A549 (cell line): ENCODE data around the gene AGXT. TPM values are rescaled to one million over a fixed set of nuclear protein-coding genes. Genes with fewer than 3 reads are reported as not detected.

Experiments
- ATAC-seq, 2 experiments: fragments of 200-7000 bp in 1 of 2; fragments of >200 bp in 1 of 2; cut with Nextera tagmentation in 1 of 2; cut with Tn5 transposase in 1 of 2; 3 replicates each; pipeline versions ENCODE4 v1.8.0 to v1.9.1; 2018 to 2020; ENCODE audit warnings: mild to moderate bottlenecking in 1 of 2, moderate library complexity in 1 of 2
- CTCF ChIA-PET: fragments of 300-600 bp; sonication (Branson Sonifier 250); formaldehyde crosslinking; extraction: SDS; loops from one replicate; lab custom pipeline; 2021; ENCODE audit warnings: antibody characterized with exemption, inconsistent platforms; lab: Yijun Ruan, JAX
- POLR2A ChIA-PET: fragments of 350-600 bp; formaldehyde crosslinking; extraction: SDS; loops from one replicate; lab custom pipeline; 2021; ENCODE audit warnings: antibody characterized with exemption, inconsistent platforms; lab: Yijun Ruan, JAX
- DNase-seq, 2 experiments: peaks; one replicate each; pipeline versions ENCODE4 v3.0.0 to v3.0.0-alpha.2; 2011 to 2016; ENCODE audit warnings: low read depth in 1 of 2, low spot score in 1 of 2
- FAIRE-seq: peaks from 2 replicates; lab custom pipeline; 2011; peaks lifted over from hg19 to GRCh38; lab: Jason Lieb, UNC
- H3K27ac ChIP-seq, 2 experiments: fragments of >200 bp; sonication (Bioruptor Twin); formaldehyde crosslinking; 3 replicates each; pipeline ENCODE4 v1.5.1; 2016 to 2017
- H3K4me1 ChIP-seq: fragments of >200 bp; sonication (Bioruptor Twin); formaldehyde crosslinking; 3 replicates; pipeline ENCODE4 v1.6.1; 2016
- H3K4me2 ChIP-seq: fragments of >200 bp; sonication (Bioruptor Twin); formaldehyde crosslinking; 3 replicates; pipeline ENCODE4 v1.6.1; 2016
- H3K4me3 ChIP-seq: fragments of >200 bp; sonication (Bioruptor Twin); formaldehyde crosslinking; 3 replicates; pipeline ENCODE4 v1.5.1; 2016
- H3K9me3 ChIP-seq: fragments of >200 bp; sonication (Bioruptor Twin); formaldehyde crosslinking; 3 replicates; pipeline ENCODE4 v1.6.1; 2016
- BHLHE40 ChIP-seq: IDR thresholded peaks from 2 replicates; pipeline ENCODE4 v1.6.1; 2012; ENCODE audit warnings: low read depth, low read length, inconsistent platforms
- EP300 ChIP-seq, 2 experiments: fragments of >200 bp; sonication (Bioruptor Twin); formaldehyde crosslinking; IDR thresholded peaks; 2 replicates in 1 of 2; 3 replicates in 1 of 2; pipeline ENCODE4 v1.6.1; 2016 to 2017
- ESRRA ChIP-seq: fragments of 150-350 bp; IDR thresholded peaks from 2 replicates; pipeline ENCODE4 v1.6.1; 2014; ENCODE audit warnings: mild to moderate bottlenecking, low read length, borderline replicate concordance
- FOSB ChIP-seq: fragments of 250-450 bp; sonication (Bioruptor Pico); IDR thresholded peaks from 2 replicates; pipeline ENCODE4 v1.5.0; 2020; ENCODE audit warnings: mild to moderate bottlenecking, moderate library complexity
- GATA3 ChIP-seq: IDR thresholded peaks from 2 replicates; pipeline ENCODE4 v1.6.1; 2012; ENCODE audit warnings: borderline replicate concordance
- HEYL ChIP-seq: fragments of 250-450 bp; sonication (Bioruptor Pico); IDR thresholded peaks from 2 replicates; pipeline ENCODE4 v1.8.0; 2021; ENCODE audit warnings: mild to moderate bottlenecking, moderate library complexity
- HOXB13 ChIP-seq: fragments of 250-450 bp; sonication (Bioruptor Pico); IDR thresholded peaks from 2 replicates; pipeline ENCODE4 v1.5.0; 2020; ENCODE audit warnings: low read depth, mild to moderate bottlenecking, moderate library complexity
- JUNB ChIP-seq: fragments of >200 bp; sonication (Bioruptor Twin); formaldehyde crosslinking; IDR thresholded peaks from 2 replicates; pipeline ENCODE4 v1.6.1; 2016
- NFE2L2 ChIP-seq: fragments of 150-350 bp; conservative IDR thresholded peaks from 2 replicates; pipeline ENCODE4 v1.6.1; 2014; ENCODE audit warnings: low read length
- PHF8 ChIP-seq: fragments of 200-600 bp; sonication (generic); IDR thresholded peaks from 2 replicates; pipeline ENCODE4 v1.6.1; 2016; ENCODE audit warnings: low read depth, mild to moderate bottlenecking, antibody characterized with exemption, moderate library complexity, borderline replicate concordance
- SMC3 ChIP-seq: fragments of >200 bp; sonication (Bioruptor Twin); formaldehyde crosslinking; IDR thresholded peaks from 3 replicates; pipeline ENCODE4 v1.6.1; 2018; ENCODE audit warnings: inconsistent platforms
- ZC3H11A ChIP-seq: fragments of 450-650 bp; IDR thresholded peaks from 2 replicates; pipeline ENCODE4 v1.6.1; 2014; ENCODE audit warnings: antibody characterized with exemption, mild to moderate bottlenecking
- ZFP36 ChIP-seq: fragments of 450-650 bp; IDR thresholded peaks from 2 replicates; pipeline ENCODE4 v1.6.1; 2014; ENCODE audit warnings: borderline replicate concordance; ENCODE audit not compliant: partially characterized antibody
- ZNF302 ChIP-seq: fragments of 250-450 bp; sonication (Bioruptor Pico); IDR thresholded peaks from 2 replicates; pipeline ENCODE4 v1.9.0; 2021; ENCODE audit warnings: inconsistent platforms, mild to moderate bottlenecking, moderate library complexity
- WGBS: methylation state at CpG from one replicate; pipeline ENCODE4 v1.1.6; 2017; ENCODE audit errors: missing lambda C conversion rate; 5-methylcytosine and 5-hydroxymethylcytosine counted together
- polyA plus RNA-seq, 4 experiments: library from polyadenylated mRNA; depleted of rRNA in 3 of 4; stranded (reverse); fragments of >200 nt; fragmentation: RNase III in 1 of 4; extraction: RNeasy Plus Mini Kit Qiagen cat#74134 plus additional on column Dnase treatment in 1 of 4; gene quantifications; 2 replicates in 3 of 4; 3 replicates in 1 of 4; pipeline ENCODE4 v1.2.3, GENCODE V29; 2011 to 2017
- TF ChIP-seq, protein P1 (sequence below): fragments of 450-650 bp; IDR thresholded peaks from 2 replicates; pipeline ENCODE4 v1.6.1; 2014; ENCODE audit warnings: antibody characterized with exemption
- TF ChIP-seq, protein P2 (sequence below): fragments of 200-600 bp; sonication (generic); IDR thresholded peaks from 2 replicates; pipeline ENCODE4 v1.6.1; 2016; ENCODE audit warnings: antibody characterized with exemption, mild to moderate bottlenecking, moderate library complexity
- TF ChIP-seq, protein P3 (sequence below): IDR thresholded peaks from 2 replicates; pipeline ENCODE4 v1.6.1; 2012
- TF ChIP-seq, protein P4 (sequence below): fragments of 250-450 bp; sonication (Bioruptor Pico); IDR thresholded peaks from 2 replicates; pipeline ENCODE4 v1.5.0; 2021; ENCODE audit warnings: mild to moderate bottlenecking, moderate library complexity, borderline replicate concordance

The AGXT gene
- polyA plus RNA-seq, 2 of the 4 experiments (the other 2 are of a cell fraction): not detected

GRCh38 chr2:240846873-240847595 is 21.6 kb upstream of the AGXT start:
- DNase-seq (no peak), ATAC-seq (no peak), FAIRE-seq (no peak)
- ChIA-PET POLR2A (no interaction called here), CTCF (interaction anchor here (0.8 to 1.8 kb wide), 3 partner anchors 13 to 37 kb away, joined by 3 to 5 read pairs (median 5); no protein-coding TSS in a partner anchor)
- no peak overlapping the region for H3K4me3 ChIP-seq
- no peak overlapping the region for H3K27ac ChIP-seq
- no peaks in the 10 kb centered on the region for H3K4me1 ChIP-seq
- WGBS: 33% methylated on average over 5 of the region's 5 CpGs
- no peak for TF ChIP-seq SMC3
- TF ChIP-seq JUNB: no peak
- TF ChIP-seq EP300 (IDR thresholded peaks at IDR 0.05): no peak
- TF ChIP-seq HEYL (CRISPR knock-in tag): no peak
- no peak for TF ChIP-seq NFE2L2
- no peak for TF ChIP-seq FOSB (CRISPR knock-in tag)
- no peak for TF ChIP-seq GATA3
- TF ChIP-seq PHF8: no peak
- no peak for TF ChIP-seq ESRRA
- TF ChIP-seq, protein P1, sequence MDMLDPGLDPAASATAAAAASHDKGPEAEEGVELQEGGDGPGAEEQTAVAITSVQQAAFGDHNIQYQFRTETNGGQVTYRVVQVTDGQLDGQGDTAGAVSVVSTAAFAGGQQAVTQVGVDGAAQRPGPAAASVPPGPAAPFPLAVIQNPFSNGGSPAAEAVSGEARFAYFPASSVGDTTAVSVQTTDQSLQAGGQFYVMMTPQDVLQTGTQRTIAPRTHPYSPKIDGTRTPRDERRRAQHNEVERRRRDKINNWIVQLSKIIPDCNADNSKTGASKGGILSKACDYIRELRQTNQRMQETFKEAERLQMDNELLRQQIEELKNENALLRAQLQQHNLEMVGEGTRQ: no peak
- H3K9me3 ChIP-seq: peaks cover 10% of the 10 kb centered on the region; the same call in 2 of the 3 replicates
- H3K4me2 ChIP-seq: no peak overlapping the region

DNA sequence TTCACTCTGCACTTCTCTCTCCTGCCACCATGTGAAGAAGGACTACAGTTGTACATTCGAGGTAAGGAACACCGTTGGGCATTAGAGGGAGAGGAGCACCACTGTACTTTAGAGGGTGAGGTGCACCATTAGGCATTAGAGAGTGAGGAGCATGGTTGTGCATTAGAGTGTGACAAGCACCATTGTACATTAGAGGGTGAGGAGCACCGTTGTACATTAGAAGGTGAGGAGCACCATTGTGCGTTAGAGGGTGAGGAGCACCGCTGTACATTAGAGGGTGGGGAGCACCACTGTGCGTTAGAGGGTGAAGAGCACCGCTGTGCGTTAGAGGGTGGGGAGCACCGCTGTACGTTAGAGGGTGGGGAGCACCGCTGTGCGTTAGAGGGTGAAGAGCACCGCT is 20.8 kb upstream of the AGXT start:
- no peak overlapping the region for H3K4me2 ChIP-seq
- no peaks in the 10 kb centered on the region for H3K4me1 ChIP-seq
- TF ChIP-seq HOXB13 (no peak), ZFP36 (no peak)
- TF ChIP-seq, all 56 proteins: peak for 0
- ChIA-PET CTCF (interaction anchor here (0.8 kb wide), 1 partner anchor 12 kb away, joined by 5 read pairs; no protein-coding TSS in a partner anchor), POLR2A (no interaction called here)
- ATAC-seq (no peak), FAIRE-seq (no peak), DNase-seq (no peak)
- WGBS: 78% methylated on average over 13 of the region's 13 CpGs
- peaks cover 10% of the 10 kb centered on the region; the same call in 2 of the 3 replicates for H3K9me3 ChIP-seq
- no peak overlapping the region for H3K27ac ChIP-seq
- H3K4me3 ChIP-seq: no peak overlapping the region

- Histone ChIP-seq H3K4me3 (no peak overlapping the region), H3K27ac (no peak overlapping the region), H3K4me2 (no peak overlapping the region), H3K9me3 (peaks cover 10% of the 10 kb centered on the region; the same call in 2 of the 3 replicates), H3K4me1 (no peaks in the 10 kb centered on the region)
- POLR2A ChIA-PET: no interaction called here
- WGBS: 58% methylated on average over 12 of the region's 12 CpGs
- CTCF ChIA-PET: interaction anchor here (1.6 to 3.8 kb wide), 2 partner anchors 9 to 12 kb away, joined by 11 to 44 read pairs; no protein-coding TSS in a partner anchor
- TF ChIP-seq SMC3 (no peak), ZC3H11A (no peak), ZNF302 (CRISPR knock-in tag) (no peak), BHLHE40 (no peak)
- TF ChIP-seq, protein P2, sequence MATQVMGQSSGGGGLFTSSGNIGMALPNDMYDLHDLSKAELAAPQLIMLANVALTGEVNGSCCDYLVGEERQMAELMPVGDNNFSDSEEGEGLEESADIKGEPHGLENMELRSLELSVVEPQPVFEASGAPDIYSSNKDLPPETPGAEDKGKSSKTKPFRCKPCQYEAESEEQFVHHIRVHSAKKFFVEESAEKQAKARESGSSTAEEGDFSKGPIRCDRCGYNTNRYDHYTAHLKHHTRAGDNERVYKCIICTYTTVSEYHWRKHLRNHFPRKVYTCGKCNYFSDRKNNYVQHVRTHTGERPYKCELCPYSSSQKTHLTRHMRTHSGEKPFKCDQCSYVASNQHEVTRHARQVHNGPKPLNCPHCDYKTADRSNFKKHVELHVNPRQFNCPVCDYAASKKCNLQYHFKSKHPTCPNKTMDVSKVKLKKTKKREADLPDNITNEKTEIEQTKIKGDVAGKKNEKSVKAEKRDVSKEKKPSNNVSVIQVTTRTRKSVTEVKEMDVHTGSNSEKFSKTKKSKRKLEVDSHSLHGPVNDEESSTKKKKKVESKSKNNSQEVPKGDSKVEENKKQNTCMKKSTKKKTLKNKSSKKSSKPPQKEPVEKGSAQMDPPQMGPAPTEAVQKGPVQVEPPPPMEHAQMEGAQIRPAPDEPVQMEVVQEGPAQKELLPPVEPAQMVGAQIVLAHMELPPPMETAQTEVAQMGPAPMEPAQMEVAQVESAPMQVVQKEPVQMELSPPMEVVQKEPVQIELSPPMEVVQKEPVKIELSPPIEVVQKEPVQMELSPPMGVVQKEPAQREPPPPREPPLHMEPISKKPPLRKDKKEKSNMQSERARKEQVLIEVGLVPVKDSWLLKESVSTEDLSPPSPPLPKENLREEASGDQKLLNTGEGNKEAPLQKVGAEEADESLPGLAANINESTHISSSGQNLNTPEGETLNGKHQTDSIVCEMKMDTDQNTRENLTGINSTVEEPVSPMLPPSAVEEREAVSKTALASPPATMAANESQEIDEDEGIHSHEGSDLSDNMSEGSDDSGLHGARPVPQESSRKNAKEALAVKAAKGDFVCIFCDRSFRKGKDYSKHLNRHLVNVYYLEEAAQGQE: no peak
- TF ChIP-seq, protein P3, sequence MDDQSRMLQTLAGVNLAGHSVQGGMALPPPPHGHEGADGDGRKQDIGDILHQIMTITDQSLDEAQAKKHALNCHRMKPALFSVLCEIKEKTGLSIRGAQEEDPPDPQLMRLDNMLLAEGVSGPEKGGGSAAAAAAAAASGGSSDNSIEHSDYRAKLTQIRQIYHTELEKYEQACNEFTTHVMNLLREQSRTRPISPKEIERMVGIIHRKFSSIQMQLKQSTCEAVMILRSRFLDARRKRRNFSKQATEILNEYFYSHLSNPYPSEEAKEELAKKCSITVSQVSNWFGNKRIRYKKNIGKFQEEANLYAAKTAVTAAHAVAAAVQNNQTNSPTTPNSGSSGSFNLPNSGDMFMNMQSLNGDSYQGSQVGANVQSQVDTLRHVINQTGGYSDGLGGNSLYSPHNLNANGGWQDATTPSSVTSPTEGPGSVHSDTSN: no peak
- TF ChIP-seq, protein P4, sequence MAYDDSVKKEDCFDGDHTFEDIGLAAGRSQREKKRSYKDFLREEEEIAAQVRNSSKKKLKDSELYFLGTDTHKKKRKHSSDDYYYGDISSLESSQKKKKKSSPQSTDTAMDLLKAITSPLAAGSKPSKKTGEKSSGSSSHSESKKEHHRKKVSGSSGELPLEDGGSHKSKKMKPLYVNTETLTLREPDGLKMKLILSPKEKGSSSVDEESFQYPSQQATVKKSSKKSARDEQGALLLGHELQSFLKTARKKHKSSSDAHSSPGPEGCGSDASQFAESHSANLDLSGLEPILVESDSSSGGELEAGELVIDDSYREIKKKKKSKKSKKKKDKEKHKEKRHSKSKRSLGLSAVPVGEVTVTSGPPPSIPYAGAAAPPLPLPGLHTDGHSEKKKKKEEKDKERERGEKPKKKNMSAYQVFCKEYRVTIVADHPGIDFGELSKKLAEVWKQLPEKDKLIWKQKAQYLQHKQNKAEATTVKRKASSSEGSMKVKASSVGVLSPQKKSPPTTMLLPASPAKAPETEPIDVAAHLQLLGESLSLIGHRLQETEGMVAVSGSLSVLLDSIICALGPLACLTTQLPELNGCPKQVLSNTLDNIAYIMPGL (CRISPR knock-in tag): no peak
- FAIRE-seq (no peak), DNase-seq (no peak), ATAC-seq (no peak)
These were observed 19.5 kb upstream of the AGXT start for GRCh38 chr2:240848900-240849680.
